Stomach smooth muscle (tissue), 2 donors: ENCODE data around the gene GRID1.

Experiments
- H3K27ac ChIP-seq: one replicate; pipeline ENCODE4 v1.7.0; 2013; ENCODE audit warnings: mild to moderate bottlenecking, low read length, inconsistent platforms
- H3K27me3 ChIP-seq, 2 donors: one replicate each; pipeline ENCODE4 v1.7.0; 2013; ENCODE audit warnings: low read length in 2 of 2; ENCODE audit not compliant: insufficient read depth in 2 of 2, control insufficient read depth in 1 of 2
- H3K36me3 ChIP-seq, 2 donors: one replicate each; pipeline ENCODE4 v1.7.0; 2013; ENCODE audit warnings: low read length in 2 of 2; ENCODE audit not compliant: control insufficient read depth in 2 of 2, insufficient read depth in 2 of 2
- H3K4me1 ChIP-seq: one replicate; pipeline ENCODE4 v1.7.0; 2013; ENCODE audit warnings: low read length; ENCODE audit not compliant: control insufficient read depth, insufficient read depth
- H3K4me3 ChIP-seq, 2 donors: one replicate each; pipeline ENCODE4 v1.7.0; 2013; ENCODE audit warnings: low read length in 2 of 2
- H3K9ac ChIP-seq, 2 donors: one replicate each; pipeline ENCODE4 v1.7.0; 2013; ENCODE audit warnings: low read length in 2 of 2, mild to moderate bottlenecking in 1 of 2
- H3K9me3 ChIP-seq, 2 donors: one replicate each; pipeline ENCODE4 v1.7.0; 2013; ENCODE audit warnings: low read length in 2 of 2; ENCODE audit not compliant: control insufficient read depth in 2 of 2
- donor health status: healthy.
- donor health status: Pancreatic carcinoma.

Gene GRID1

DNA sequence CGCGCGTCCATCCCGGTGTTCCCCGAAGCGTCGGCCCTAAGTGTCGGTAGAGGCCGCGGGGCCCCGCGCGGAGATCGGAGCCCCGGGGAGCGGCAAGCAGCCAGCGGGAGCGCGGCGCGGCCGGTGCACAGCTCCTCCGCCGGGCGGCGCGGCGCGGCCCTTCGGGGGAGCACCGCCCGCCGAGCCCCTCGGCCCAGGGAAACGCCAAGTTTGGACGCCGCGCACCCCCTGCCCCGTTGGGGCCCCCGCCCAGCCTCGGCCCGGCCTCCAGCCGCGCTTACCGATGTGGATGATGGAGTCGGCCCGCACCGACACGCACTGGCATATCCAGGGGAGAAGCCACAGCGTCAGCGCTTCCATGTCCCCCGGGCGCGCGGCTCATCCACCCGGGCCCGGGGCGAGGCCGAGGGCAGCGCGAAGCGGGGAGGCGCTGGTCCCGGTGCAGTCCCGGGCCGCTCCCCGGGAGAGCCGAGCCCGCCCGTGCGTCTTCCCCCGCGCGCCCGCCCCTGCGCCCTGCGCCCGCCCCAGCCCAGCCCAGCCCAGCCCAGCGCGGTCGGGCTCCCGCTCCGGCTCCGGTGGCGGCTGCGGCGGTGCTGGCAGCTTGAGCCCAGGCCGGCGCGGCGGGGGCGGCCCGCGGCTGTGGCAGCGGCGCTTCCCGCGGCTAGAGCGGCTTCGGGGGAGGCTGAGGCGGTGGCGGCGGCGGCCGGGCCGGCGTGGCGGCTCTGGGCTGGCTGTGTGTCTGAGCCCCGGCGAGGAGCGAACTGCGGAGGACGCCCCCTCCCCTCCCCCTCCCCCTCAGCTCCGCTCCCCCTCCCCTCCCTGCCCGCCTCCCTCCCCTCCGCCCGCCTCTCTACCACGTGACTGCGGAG is at the start of gene GRID1:
Gene GRID1 (minus strand): TSS at position 763 of the 869 bp plus-strand sequence.
- H3K4me3 ChIP-seq = peak within 1 kb of the TSS; percentile 74 to 79
- H3K9me3 ChIP-seq = no peaks in the 10 kb centered on the region
- H3K36me3 ChIP-seq = no peaks in the 10 kb centered on the region
- H3K4me1 ChIP-seq = peaks cover 33% of the 10 kb centered on the region
- H3K27me3 ChIP-seq = peaks cover 28 to 42% of the 10 kb centered on the region in 2 donors
- H3K9ac ChIP-seq = peak within 1 kb of the TSS; percentile 13 to 42
- no peak within 1 kb of the TSS for H3K27ac ChIP-seq

GRCh38 chr10:86415583-86415982 is 49.0 kb upstream of the GRID1 start:
- no peaks in the 10 kb centered on the region for H3K9me3 ChIP-seq
- no peaks in the 10 kb centered on the region for H3K27me3 ChIP-seq
- no peak overlapping the region for H3K4me3 ChIP-seq
- H3K9ac ChIP-seq = no peak overlapping the region
- no peak overlapping the region for H3K27ac ChIP-seq
- H3K36me3 ChIP-seq = no peaks in the 10 kb centered on the region
- H3K4me1 ChIP-seq = peaks cover 23% of the 10 kb centered on the region

DNA sequence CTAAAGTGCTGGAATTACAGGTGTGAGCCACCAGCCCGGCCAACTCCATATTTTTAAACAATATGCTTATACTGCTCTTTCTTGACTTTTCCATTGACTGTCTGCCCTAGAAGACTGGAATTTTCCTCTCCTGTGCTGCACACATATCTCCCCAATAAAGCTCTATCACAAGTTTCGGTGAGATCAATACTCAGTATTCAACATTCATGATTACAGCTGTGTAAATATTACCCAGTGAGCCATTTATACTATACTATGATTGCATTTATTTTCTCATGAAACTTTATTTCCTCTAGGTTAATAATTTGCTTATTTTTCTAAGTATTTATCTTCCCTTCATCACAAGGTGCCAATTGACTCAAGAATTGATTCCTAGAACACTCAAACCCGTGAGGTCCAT is 48.5 kb upstream of the GRID1 start:
- Histone ChIP-seq H3K4me1 (peaks cover 24% of the 10 kb centered on the region), H3K4me3 (no peak overlapping the region), H3K27me3 (no peaks in the 10 kb centered on the region), H3K36me3 (no peaks in the 10 kb centered on the region), H3K27ac (no peak overlapping the region), H3K9me3 (no peaks in the 10 kb centered on the region), H3K9ac (no peak overlapping the region)

- peak overlapping the region; percentile 24 for H3K27ac ChIP-seq
- H3K4me3 ChIP-seq = peak overlapping the region in 1 of 2 donors; percentile 40
- no peaks in the 10 kb centered on the region for H3K27me3 ChIP-seq
- no peaks in the 10 kb centered on the region for H3K9me3 ChIP-seq
- no peak overlapping the region for H3K9ac ChIP-seq
- H3K4me1 ChIP-seq = peaks cover 24% of the 10 kb centered on the region
- no peaks in the 10 kb centered on the region for H3K36me3 ChIP-seq
Measured at GRCh38 chr10:86413046-86413728, 46.6 kb upstream of the GRID1 start.

- H3K36me3 ChIP-seq = no peaks in the 10 kb centered on the region
- no peak overlapping the region for H3K9ac ChIP-seq
- H3K27me3 ChIP-seq = no peaks in the 10 kb centered on the region
- H3K27ac ChIP-seq = peak overlapping the region; percentile 31
- H3K4me1 ChIP-seq = peaks cover 24% of the 10 kb centered on the region
- no peaks in the 10 kb centered on the region for H3K9me3 ChIP-seq
- peak overlapping the region in 1 of 2 donors; percentile 15 for H3K4me3 ChIP-seq
Measured at GRCh38 chr10:86411852-86412560, 45.4 kb upstream of the GRID1 start.

DNA sequence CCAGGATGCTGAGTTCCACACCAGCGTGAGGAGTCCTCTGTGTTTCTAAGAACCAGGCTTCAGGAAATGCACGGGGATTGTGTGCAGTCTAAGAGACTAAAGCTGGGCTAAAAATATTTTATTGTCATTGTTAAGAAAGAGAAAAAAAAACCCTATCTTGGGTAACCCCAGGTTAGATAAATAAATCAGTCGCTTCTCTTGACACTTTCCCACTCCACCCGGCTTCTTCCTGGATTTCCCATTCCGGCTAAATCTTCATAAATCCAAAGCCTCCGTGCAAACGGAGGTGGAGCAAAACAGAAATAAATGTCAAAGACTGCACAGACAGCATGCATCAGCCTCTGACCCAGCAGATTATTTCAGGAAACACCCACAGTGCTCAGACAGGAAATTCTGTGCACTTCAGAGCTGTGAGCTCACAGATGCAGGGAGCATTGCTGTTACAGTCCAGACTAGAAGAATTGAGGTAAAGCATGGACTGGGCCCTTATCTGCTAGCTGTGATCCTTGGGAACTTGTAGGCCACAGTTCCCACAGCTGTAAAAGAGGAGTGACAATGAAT is 44.8 kb upstream of the GRID1 start:
- Histone ChIP-seq H3K9me3 (no peaks in the 10 kb centered on the region), H3K4me1 (peaks cover 24% of the 10 kb centered on the region), H3K9ac (no peak overlapping the region), H3K27me3 (no peaks in the 10 kb centered on the region), H3K36me3 (no peaks in the 10 kb centered on the region), H3K4me3 (peak overlapping the region; percentile 15 to 23), H3K27ac (peak overlapping the region; percentile 31)

- Histone ChIP-seq H3K9me3 (no peaks in the 10 kb centered on the region), H3K36me3 (no peaks in the 10 kb centered on the region), H3K4me3 (no peak overlapping the region), H3K27me3 (no peaks in the 10 kb centered on the region), H3K9ac (no peak overlapping the region), H3K4me1 (peaks cover 24% of the 10 kb centered on the region), H3K27ac (peak overlapping the region; percentile 11)
Measured at GRCh38 chr10:86410542-86411124, 44.0 kb upstream of the GRID1 start.

DNA sequence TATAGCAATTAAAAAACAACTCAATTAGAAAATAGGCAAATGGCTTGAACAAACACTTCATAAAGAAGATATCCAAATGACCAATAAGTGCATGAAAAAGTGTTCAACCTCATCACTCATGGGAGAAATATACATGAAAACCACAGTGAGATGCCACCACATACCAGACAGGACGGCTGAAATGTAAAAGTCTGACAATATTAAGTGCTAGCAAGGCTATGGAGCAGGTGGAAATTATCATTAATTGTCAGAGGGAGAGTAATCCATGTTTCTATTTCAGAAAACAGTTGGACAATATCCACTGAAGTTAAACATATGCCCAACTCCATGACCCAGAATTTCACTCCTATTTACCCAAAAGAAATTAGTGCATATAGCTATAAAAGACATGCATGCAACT is 42.6 kb upstream of the GRID1 start:
- Histone ChIP-seq H3K4me1 (peaks cover 24% of the 10 kb centered on the region), H3K4me3 (no peak overlapping the region), H3K36me3 (no peaks in the 10 kb centered on the region), H3K27ac (no peak overlapping the region), H3K27me3 (no peaks in the 10 kb centered on the region), H3K9me3 (no peaks in the 10 kb centered on the region), H3K9ac (no peak overlapping the region)

GRCh38 chr10:86403183-86403797 is 36.7 kb upstream of the GRID1 start:
- no peaks in the 10 kb centered on the region for H3K36me3 ChIP-seq
- no peaks in the 10 kb centered on the region for H3K27me3 ChIP-seq
- H3K9ac ChIP-seq = no peak overlapping the region
- no peak overlapping the region for H3K4me3 ChIP-seq
- peaks cover 37% of the 10 kb centered on the region for H3K4me1 ChIP-seq
- no peak overlapping the region for H3K27ac ChIP-seq
- no peaks in the 10 kb centered on the region for H3K9me3 ChIP-seq
